GM12878 (cell line): ENCODE measurements around the gene TRAT1.

Experiments
- ESRRA ChIP-seq: IDR thresholded peaks from 2 replicates; pipeline ENCODE4 v1.6.1; 2012; ENCODE audit warnings: mild to moderate bottlenecking, low read length, improper control_type of control experiment
- EZH2 ChIP-seq: IDR thresholded peaks from 2 replicates; pipeline ENCODE4 v1.6.1; 2012; ENCODE audit warnings: low read depth, mild to moderate bottlenecking, control low read depth, inconsistent platforms, low read length, borderline replicate concordance; ENCODE audit not compliant: control insufficient read depth
- NFYB ChIP-seq: IDR thresholded peaks from 2 replicates; pipeline ENCODE4 v1.6.1; 2011; ENCODE audit warnings: low read depth, mild to moderate bottlenecking, low read length, improper control_type of control experiment, moderate library complexity; ENCODE audit not compliant: insufficient read depth
- NR2C2 ChIP-seq: IDR thresholded peaks from 2 replicates; pipeline ENCODE4 v1.6.1; 2011; ENCODE audit warnings: borderline replicate concordance, low read depth; ENCODE audit not compliant: control insufficient read depth, insufficient read length
- PAX5 ChIP-seq: IDR thresholded peaks from 2 replicates; pipeline ENCODE4 v1.6.1; 2011; ENCODE audit warnings: low read depth, low read length, borderline replicate concordance
- POLR2AphosphoS5 ChIP-seq: IDR thresholded peaks from 2 replicates; pipeline ENCODE4 v1.6.1; 2011; ENCODE audit warnings: mild to moderate bottlenecking, low read length, inconsistent platforms
- SUPT20H ChIP-seq: IDR thresholded peaks from 2 replicates; pipeline ENCODE4 v1.6.1; 2011; ENCODE audit warnings: low read depth, mild to moderate bottlenecking, low read length, moderate library complexity, borderline replicate concordance; ENCODE audit not compliant: control insufficient read depth
- TCF12 ChIP-seq: IDR thresholded peaks from 2 replicates; pipeline ENCODE4 v1.6.1; 2011; ENCODE audit warnings: low read depth, mild to moderate bottlenecking, low read length
- ZZZ3 ChIP-seq: IDR thresholded peaks from 2 replicates; pipeline ENCODE4 v1.6.1; 2011; ENCODE audit warnings: low read depth; ENCODE audit not compliant: control insufficient read depth, insufficient read length
- TF ChIP-seq, protein P1 (sequence below): IDR thresholded peaks from 2 replicates; pipeline ENCODE4 v1.6.1; 2012; ENCODE audit warnings: mild to moderate bottlenecking, low read depth, low read length

DNA sequence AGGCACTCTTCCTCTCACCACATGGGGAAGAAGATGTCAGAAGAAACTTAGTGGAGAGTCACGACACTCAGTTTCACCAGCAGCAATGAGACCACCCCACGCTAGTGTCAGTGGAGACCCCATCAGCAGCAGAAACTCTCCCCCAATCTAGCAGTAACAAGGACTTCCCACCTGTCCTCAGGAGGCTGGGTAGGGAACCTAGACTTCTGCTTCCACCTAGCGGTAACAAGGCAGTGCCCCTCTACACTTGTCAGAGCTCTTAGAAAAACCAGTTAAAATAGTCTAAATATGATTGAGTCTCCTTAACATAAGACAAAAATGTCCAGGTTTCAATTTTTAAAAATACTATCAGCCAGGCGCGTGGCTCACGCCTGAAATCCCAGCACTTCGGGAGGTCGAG is 57.3 kb downstream of the TRAT1 start:
- TF ChIP-seq, protein P1, sequence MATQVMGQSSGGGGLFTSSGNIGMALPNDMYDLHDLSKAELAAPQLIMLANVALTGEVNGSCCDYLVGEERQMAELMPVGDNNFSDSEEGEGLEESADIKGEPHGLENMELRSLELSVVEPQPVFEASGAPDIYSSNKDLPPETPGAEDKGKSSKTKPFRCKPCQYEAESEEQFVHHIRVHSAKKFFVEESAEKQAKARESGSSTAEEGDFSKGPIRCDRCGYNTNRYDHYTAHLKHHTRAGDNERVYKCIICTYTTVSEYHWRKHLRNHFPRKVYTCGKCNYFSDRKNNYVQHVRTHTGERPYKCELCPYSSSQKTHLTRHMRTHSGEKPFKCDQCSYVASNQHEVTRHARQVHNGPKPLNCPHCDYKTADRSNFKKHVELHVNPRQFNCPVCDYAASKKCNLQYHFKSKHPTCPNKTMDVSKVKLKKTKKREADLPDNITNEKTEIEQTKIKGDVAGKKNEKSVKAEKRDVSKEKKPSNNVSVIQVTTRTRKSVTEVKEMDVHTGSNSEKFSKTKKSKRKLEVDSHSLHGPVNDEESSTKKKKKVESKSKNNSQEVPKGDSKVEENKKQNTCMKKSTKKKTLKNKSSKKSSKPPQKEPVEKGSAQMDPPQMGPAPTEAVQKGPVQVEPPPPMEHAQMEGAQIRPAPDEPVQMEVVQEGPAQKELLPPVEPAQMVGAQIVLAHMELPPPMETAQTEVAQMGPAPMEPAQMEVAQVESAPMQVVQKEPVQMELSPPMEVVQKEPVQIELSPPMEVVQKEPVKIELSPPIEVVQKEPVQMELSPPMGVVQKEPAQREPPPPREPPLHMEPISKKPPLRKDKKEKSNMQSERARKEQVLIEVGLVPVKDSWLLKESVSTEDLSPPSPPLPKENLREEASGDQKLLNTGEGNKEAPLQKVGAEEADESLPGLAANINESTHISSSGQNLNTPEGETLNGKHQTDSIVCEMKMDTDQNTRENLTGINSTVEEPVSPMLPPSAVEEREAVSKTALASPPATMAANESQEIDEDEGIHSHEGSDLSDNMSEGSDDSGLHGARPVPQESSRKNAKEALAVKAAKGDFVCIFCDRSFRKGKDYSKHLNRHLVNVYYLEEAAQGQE = no peak
- TF ChIP-seq ESRRA = no peak
- no peak for TF ChIP-seq EZH2
- no peak for TF ChIP-seq SUPT20H
- no peak for TF ChIP-seq POLR2AphosphoS5
- TF ChIP-seq NFYB = no peak
- no peak for TF ChIP-seq NR2C2
- no peak for TF ChIP-seq ZZZ3
- TF ChIP-seq TCF12 = no peak
- no peak for TF ChIP-seq PAX5
